GM13976 (cell line): ENCODE measurements around the gene FFAR4.

Source experiments
- DNase-seq: peaks from one replicate; pipeline ENCODE4 v3.0.0; 2012; ENCODE audit warnings: low spot score
- CTCF ChIP-seq: IDR thresholded peaks from 2 replicates; pipeline ENCODE4 v1.5.1; 2012; ENCODE audit warnings: borderline replicate concordance, mild to moderate bottlenecking; ENCODE audit not compliant: insufficient read depth; ENCODE audit errors: extremely low read depth, missing control alignments, control extremely low read depth
- in situ Hi-C: fragments of 300-500 bp; cut with MboI; formaldehyde crosslinking; loops from one replicate; pipeline ENCODE4 v1.12.0; 2022; ENCODE audit warnings: low sequenced_read_pairs, mixed read lengths, inconsistent platforms; ENCODE audit not compliant: unreplicated experiment

FFAR4 gene

GRCh38 chr10:93597075-93597599, 30.7 kb downstream of the FFAR4 start:
- TF ChIP-seq CTCF, result no peak
- DNase-seq, result no peak
- in situ Hi-C loops, result no loop called here

- TF ChIP-seq CTCF, result no peak
- in situ Hi-C loops, result no loop called here
- DNase-seq, result no peak
Measured at GRCh38 chr10:93598157-93598556, 31.7 kb downstream of the FFAR4 start.

- DNase-seq, result no peak
- no peak for TF ChIP-seq CTCF
- in situ Hi-C loops, result no loop called here
Measured at GRCh38 chr10:93599335-93599734, 32.9 kb downstream of the FFAR4 start.

GRCh38 chr10:93599778-93600177, 33.3 kb downstream of the FFAR4 start:
- no peak for DNase-seq
- no peak for TF ChIP-seq CTCF
- in situ Hi-C loops, result no loop called here

- no peak for TF ChIP-seq CTCF
- no peak for DNase-seq
- in situ Hi-C loops, result no loop called here
Measured at GRCh38 chr10:93600446-93601145, 34.1 kb downstream of the FFAR4 start.

GRCh38 chr10:93601146-93601773, 34.8 kb downstream of the FFAR4 start, which contains the start of gene RBP4:
RBP4 (minus strand) TSS chr10:93601235; CDS start chr10:93601028, 207 bp downstream.
- DNase-seq, result no peak
- in situ Hi-C loops, result no loop called here
- no peak for TF ChIP-seq CTCF
